Neural progenitor cell (in vitro differentiated cells): ENCODE measurements around the gene SDK2. TPM values are rescaled to one million over a fixed set of nuclear protein-coding genes. Genes with fewer than 3 reads are reported as not detected.

Experiments used
- DNase-seq: peaks from one replicate; pipeline ENCODE4 v3.0.0-alpha.2; 2016; ENCODE audit warnings: low spot score
- H2AFZ ChIP-seq: fragments of 200-600 bp; sonication (generic); replicated peaks from 2 replicates; pipeline ENCODE4 v1.6.1; 2016; ENCODE audit warnings: antibody characterized with exemption
- H3F3A ChIP-seq: fragments of 200-600 bp; sonication (generic); 2 replicates; pipeline ENCODE4 v1.6.1; 2016; ENCODE audit warnings: antibody characterized with exemption, low read depth
- H3K27ac ChIP-seq: fragments of 200-600 bp; sonication (generic); 2 replicates; pipeline ENCODE4 v1.5.1; 2016; ENCODE audit warnings: mild to moderate bottlenecking
- H3K27me3 ChIP-seq: fragments of 200-600 bp; sonication (generic); 2 replicates; pipeline ENCODE4 v1.6.1; 2016; ENCODE audit warnings: mild to moderate bottlenecking, moderate library complexity
- H3K36me3 ChIP-seq: fragments of 200-600 bp; sonication (generic); 2 replicates; pipeline ENCODE4 v1.5.1; 2016
- H3K4me1 ChIP-seq: fragments of 200-600 bp; sonication (generic); 2 replicates; pipeline ENCODE4 v1.6.1; 2016; ENCODE audit warnings: mixed run types
- H3K4me2 ChIP-seq: fragments of 200-600 bp; sonication (generic); 2 replicates; pipeline ENCODE4 v1.6.1; 2016
- H3K4me3 ChIP-seq: fragments of 200-600 bp; sonication (generic); 2 replicates; pipeline ENCODE4 v1.5.1; 2016
- H3K79me2 ChIP-seq: fragments of 200-600 bp; sonication (generic); 2 replicates; pipeline ENCODE4 v1.6.1; 2016; ENCODE audit warnings: low read depth
- H3K9ac ChIP-seq: fragments of 200-600 bp; sonication (generic); 2 replicates; pipeline ENCODE4 v1.6.1; 2016
- H3K9me3 ChIP-seq: fragments of 200-600 bp; sonication (generic); 2 replicates; pipeline ENCODE4 v1.5.1; 2016; ENCODE audit warnings: low read depth
- H4K20me1 ChIP-seq: fragments of 200-600 bp; sonication (generic); 2 replicates; pipeline ENCODE4 v1.6.1; 2016; ENCODE audit warnings: low read depth
- H3K27ac Mint-ChIP-seq: 3 replicates; pipeline ENCODE4 v1.8.0; 2021; ENCODE audit warnings: mixed read lengths
- H3K27me3 Mint-ChIP-seq: 2 replicates; pipeline ENCODE4 v1.8.0; 2022; ENCODE audit warnings: low read depth, mild to moderate bottlenecking, inconsistent platforms, moderate library complexity, mixed read lengths; ENCODE audit not compliant: insufficient read depth
- H3K36me3 Mint-ChIP-seq: 3 replicates; pipeline ENCODE4 v1.8.0; 2021; ENCODE audit warnings: mixed read lengths
- H3K4me1 Mint-ChIP-seq: 3 replicates; pipeline ENCODE4 v1.8.0; 2021; ENCODE audit warnings: mixed read lengths
- H3K4me3 Mint-ChIP-seq: 3 replicates; pipeline ENCODE4 v1.8.0; 2021; ENCODE audit warnings: mild to moderate bottlenecking, moderate library complexity, mixed read lengths
- H3K9me3 Mint-ChIP-seq: 3 replicates; pipeline ENCODE4 v1.8.0; 2020; ENCODE audit warnings: mixed read lengths
- EZH2 ChIP-seq: fragments of 200-600 bp; sonication (generic); IDR thresholded peaks from 2 replicates; pipeline ENCODE4 v1.6.1; 2017; ENCODE audit warnings: antibody characterized with exemption, mild to moderate bottlenecking, moderate library complexity
- EZH2phosphoT487 ChIP-seq: fragments of 200-600 bp; sonication (generic); IDR thresholded peaks from 2 replicates; pipeline ENCODE4 v1.6.1; 2017; ENCODE audit warnings: antibody characterized with exemption
- total RNA-seq: library from RNA; depleted of rRNA; stranded (reverse); fragments of >200 nt; gene quantifications from 2 replicates; pipeline ENCODE4 v1.2.3, GENCODE V29; 2015; ENCODE audit warnings: low replicate concordance
- TF ChIP-seq, protein P1 (sequence below): fragments of 200-600 bp; sonication (generic); IDR thresholded peaks from 2 replicates; pipeline ENCODE4 v1.5.1; 2017; ENCODE audit warnings: antibody characterized with exemption, mild to moderate bottlenecking

SDK2 gene
- total RNA-seq, 1 donor from 2014 or later: 15.3 TPM

DNA sequence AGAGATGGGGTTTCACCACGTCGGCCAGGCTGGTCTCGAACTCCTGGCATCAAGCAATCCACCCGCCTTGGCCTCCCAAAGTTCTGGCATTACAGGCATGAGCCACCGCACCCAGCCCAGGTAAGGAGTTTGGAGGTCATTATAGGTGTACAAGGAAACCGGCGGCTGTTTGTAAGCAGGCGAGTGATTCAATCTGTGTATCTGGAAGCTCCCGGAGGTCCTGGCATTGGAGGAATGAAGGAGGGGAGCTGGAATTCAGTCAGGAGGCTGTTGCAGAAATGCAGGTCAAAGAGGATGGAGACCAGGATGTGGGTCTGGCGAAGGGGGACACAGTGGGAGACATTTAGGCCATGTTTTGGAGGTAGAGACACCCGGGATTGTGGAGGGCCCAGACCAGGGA, 351.2 kb downstream of the SDK2 start:
- Histone ChIP-seq H3K9me3 (no peaks in the 10 kb centered on the region), H3K4me1 (peaks cover 2% of the 10 kb centered on the region), H3K79me2 (peaks cover 49% of the 10 kb centered on the region), H3K27me3 (no peaks in the 10 kb centered on the region), H2AFZ (no peak overlapping the region), H3K36me3 (no peaks in the 10 kb centered on the region), H4K20me1 (peaks cover 83% of the 10 kb centered on the region), H3K4me2 (no peak overlapping the region), H3K9ac (no peak overlapping the region), H3K27ac (no peak overlapping the region), H3F3A (peaks cover 3% of the 10 kb centered on the region), H3K4me3 (no peak overlapping the region)
- no peak for DNase-seq
- Mint-ChIP-seq H3K4me3 (no peak overlapping the region), H3K36me3 (peaks cover 6% of the 10 kb centered on the region), H3K4me1 (peaks cover 37% of the 10 kb centered on the region), H3K27me3 (peaks cover 6% of the 10 kb centered on the region), H3K27ac (peak overlapping the region; percentile 66), H3K9me3 (no peaks in the 10 kb centered on the region)
- TF ChIP-seq, protein P1, sequence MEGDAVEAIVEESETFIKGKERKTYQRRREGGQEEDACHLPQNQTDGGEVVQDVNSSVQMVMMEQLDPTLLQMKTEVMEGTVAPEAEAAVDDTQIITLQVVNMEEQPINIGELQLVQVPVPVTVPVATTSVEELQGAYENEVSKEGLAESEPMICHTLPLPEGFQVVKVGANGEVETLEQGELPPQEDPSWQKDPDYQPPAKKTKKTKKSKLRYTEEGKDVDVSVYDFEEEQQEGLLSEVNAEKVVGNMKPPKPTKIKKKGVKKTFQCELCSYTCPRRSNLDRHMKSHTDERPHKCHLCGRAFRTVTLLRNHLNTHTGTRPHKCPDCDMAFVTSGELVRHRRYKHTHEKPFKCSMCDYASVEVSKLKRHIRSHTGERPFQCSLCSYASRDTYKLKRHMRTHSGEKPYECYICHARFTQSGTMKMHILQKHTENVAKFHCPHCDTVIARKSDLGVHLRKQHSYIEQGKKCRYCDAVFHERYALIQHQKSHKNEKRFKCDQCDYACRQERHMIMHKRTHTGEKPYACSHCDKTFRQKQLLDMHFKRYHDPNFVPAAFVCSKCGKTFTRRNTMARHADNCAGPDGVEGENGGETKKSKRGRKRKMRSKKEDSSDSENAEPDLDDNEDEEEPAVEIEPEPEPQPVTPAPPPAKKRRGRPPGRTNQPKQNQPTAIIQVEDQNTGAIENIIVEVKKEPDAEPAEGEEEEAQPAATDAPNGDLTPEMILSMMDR: no peak
- TF ChIP-seq EZH2: no peak
- no peak for TF ChIP-seq EZH2phosphoT487

GRCh38 chr17:73292031-73292531, 352.2 kb downstream of the SDK2 start:
- H2AFZ ChIP-seq: no peak overlapping the region
- Mint-ChIP-seq H3K27me3 (peaks cover 6% of the 10 kb centered on the region), H3K4me3 (no peak overlapping the region), H3K4me1 (peaks cover 42% of the 10 kb centered on the region), H3K27ac (no peak overlapping the region), H3K36me3 (peaks cover 6% of the 10 kb centered on the region), H3K9me3 (no peaks in the 10 kb centered on the region)
- no peak overlapping the region for H3K4me2 ChIP-seq
- TF ChIP-seq EZH2 (no peak), EZH2phosphoT487 (no peak)
- TF ChIP-seq, protein P1: no peak
- H3K27ac ChIP-seq: no peak overlapping the region
- no peaks in the 10 kb centered on the region for H3K36me3 ChIP-seq
- DNase-seq: no peak
- no peaks in the 10 kb centered on the region for H3F3A ChIP-seq
- no peaks in the 10 kb centered on the region for H3K9me3 ChIP-seq
- no peak overlapping the region for H3K9ac ChIP-seq
- peaks cover 85% of the 10 kb centered on the region for H4K20me1 ChIP-seq
- peaks cover 2% of the 10 kb centered on the region for H3K4me1 ChIP-seq
- no peaks in the 10 kb centered on the region for H3K27me3 ChIP-seq
- no peak overlapping the region for H3K4me3 ChIP-seq
- peaks cover 40% of the 10 kb centered on the region for H3K79me2 ChIP-seq

- no peak overlapping the region for H2AFZ ChIP-seq
- no peak overlapping the region for H3K27ac Mint-ChIP-seq
- no peak overlapping the region for H3K4me2 ChIP-seq
- peaks cover 49% of the 10 kb centered on the region for H3K4me1 Mint-ChIP-seq
- no peak overlapping the region for H3K9ac ChIP-seq
- no peak overlapping the region for H3K4me3 ChIP-seq
- peaks cover 7% of the 10 kb centered on the region for H3K4me1 ChIP-seq
- no peaks in the 10 kb centered on the region for H3K9me3 ChIP-seq
- no peaks in the 10 kb centered on the region for H3F3A ChIP-seq
- no peaks in the 10 kb centered on the region for H3K9me3 Mint-ChIP-seq
- peaks cover 6% of the 10 kb centered on the region for H3K27me3 Mint-ChIP-seq
- no peak overlapping the region for H3K4me3 Mint-ChIP-seq
- H4K20me1 ChIP-seq: peaks cover 89% of the 10 kb centered on the region
- H3K27me3 ChIP-seq: no peaks in the 10 kb centered on the region
- H3K36me3 Mint-ChIP-seq: peaks cover 10% of the 10 kb centered on the region
- no peak for DNase-seq
- peaks cover 36% of the 10 kb centered on the region for H3K79me2 ChIP-seq
- H3K36me3 ChIP-seq: no peaks in the 10 kb centered on the region
- H3K27ac ChIP-seq: no peak overlapping the region
- TF ChIP-seq, protein P1: no peak
- no peak for TF ChIP-seq EZH2phosphoT487
- no peak for TF ChIP-seq EZH2
Measured at GRCh38 chr17:73291260-73291801, 352.9 kb downstream of the SDK2 start.
